ENCODE data around the gene BIRC2. TPM values are rescaled to one million over a fixed set of nuclear protein-coding genes. Genes with fewer than 3 reads are reported as not detected.
A peak's percentile ranks its signal among the peaks of the same experiment; 100 is the strongest.

The BIRC2 gene
- polyA plus RNA-seq, 2 of the 4 experiments (the other 2 are of a cell fraction): 24.2 to 60.4 TPM

DNA sequence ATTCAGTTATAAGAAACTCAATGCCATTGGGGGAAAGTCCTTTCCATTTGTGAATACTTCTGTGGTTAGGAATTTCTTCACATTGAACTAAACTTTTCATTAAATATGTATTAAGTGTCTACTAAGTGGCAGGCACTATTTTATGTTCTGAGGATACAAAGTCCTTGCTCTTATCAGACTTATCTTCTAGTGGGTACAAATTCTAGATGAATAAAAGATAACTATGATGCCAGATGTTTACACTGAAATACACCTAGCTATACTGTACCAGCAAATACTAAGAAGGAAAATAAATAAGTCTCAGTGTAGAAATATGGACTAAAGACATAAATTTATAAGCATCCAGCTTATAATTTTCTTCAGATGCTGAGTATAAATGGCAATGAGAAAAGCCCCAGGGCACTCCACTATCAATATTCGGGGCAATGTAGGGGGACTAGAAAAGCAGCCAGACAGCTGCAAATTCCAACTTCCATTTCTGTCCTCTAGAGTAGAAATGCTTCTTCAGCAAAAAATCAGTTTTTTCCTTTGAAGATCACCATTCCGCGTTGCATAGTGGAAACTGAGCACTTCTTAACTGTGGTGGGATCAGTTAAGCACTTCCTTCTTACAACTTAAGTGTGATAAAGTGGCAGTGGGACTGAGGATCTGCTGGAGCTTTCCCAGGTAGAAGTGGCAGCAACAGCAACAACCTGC lies 41.5 kb upstream of the BIRC2 start:
- Histone ChIP-seq H3K9me3 (peaks cover 7% of the 10 kb centered on the region; the same call in 1 of the 3 replicates), H3K4me1 (peaks cover 34% of the 10 kb centered on the region), H3K4me2 (peak overlapping the region; percentile 77), H3K4me3 (peak overlapping the region; percentile 6; the same call in 1 of the 3 replicates), H3K27ac (peak overlapping the region; percentile 77 to 85)
- ChIA-PET CTCF (interaction anchor here (0.7 to 1.8 kb wide), 8 partner anchors 10 to 308 kb away, joined by 3 to 15 read pairs (median 6); no protein-coding TSS in a partner anchor), POLR2A (no interaction called here)
- TF ChIP-seq, protein P1, sequence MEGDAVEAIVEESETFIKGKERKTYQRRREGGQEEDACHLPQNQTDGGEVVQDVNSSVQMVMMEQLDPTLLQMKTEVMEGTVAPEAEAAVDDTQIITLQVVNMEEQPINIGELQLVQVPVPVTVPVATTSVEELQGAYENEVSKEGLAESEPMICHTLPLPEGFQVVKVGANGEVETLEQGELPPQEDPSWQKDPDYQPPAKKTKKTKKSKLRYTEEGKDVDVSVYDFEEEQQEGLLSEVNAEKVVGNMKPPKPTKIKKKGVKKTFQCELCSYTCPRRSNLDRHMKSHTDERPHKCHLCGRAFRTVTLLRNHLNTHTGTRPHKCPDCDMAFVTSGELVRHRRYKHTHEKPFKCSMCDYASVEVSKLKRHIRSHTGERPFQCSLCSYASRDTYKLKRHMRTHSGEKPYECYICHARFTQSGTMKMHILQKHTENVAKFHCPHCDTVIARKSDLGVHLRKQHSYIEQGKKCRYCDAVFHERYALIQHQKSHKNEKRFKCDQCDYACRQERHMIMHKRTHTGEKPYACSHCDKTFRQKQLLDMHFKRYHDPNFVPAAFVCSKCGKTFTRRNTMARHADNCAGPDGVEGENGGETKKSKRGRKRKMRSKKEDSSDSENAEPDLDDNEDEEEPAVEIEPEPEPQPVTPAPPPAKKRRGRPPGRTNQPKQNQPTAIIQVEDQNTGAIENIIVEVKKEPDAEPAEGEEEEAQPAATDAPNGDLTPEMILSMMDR (IDR thresholded peaks at IDR 0.05): no peak
- peak; percentile 98 for TF ChIP-seq MAFK (IDR thresholded peaks at IDR 0.05; ENCODE audit: partially characterized antibody)
- TF ChIP-seq, protein P2, sequence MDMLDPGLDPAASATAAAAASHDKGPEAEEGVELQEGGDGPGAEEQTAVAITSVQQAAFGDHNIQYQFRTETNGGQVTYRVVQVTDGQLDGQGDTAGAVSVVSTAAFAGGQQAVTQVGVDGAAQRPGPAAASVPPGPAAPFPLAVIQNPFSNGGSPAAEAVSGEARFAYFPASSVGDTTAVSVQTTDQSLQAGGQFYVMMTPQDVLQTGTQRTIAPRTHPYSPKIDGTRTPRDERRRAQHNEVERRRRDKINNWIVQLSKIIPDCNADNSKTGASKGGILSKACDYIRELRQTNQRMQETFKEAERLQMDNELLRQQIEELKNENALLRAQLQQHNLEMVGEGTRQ (IDR thresholded peaks at IDR 0.05): no peak
- TF ChIP-seq RFX5 (IDR thresholded peaks at IDR 0.05): no peak
- FAIRE-seq (no peak), ATAC-seq (peak; percentile 22 to 49; a peak in 4 of 6 replicates), DNase-seq (ENCODE audit: low read depth in 1 of 2, low spot score in 1 of 2) (no peak)
- WGBS (ENCODE audit: missing lambda C conversion rate): 14% methylated on average over 3 of the region's 3 CpGs

DNA sequence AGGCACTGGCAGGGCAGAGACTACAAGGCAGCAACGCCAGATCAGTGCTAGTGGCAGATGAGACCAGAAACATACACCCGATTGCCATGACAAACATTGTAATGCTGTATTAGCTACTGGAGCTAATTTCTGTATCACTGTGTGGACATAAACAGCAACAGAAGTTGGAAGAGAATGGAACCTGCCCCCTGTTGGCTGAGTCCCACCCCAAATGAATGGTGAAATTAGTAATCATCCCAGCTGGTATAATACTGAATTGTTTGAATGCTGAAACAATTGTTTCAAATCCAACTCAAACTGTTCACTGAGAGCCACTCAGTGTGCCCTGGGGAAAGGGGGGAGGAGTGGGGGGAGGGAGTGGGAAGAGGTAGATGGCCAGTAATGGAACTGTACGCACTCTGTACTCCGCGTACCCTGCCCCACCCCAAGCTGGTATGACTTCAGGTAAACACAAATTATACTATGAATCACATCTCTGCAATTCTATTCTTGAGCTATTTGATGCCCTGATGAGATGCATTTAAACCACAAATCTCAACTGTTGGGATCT lies 40.9 kb upstream of the BIRC2 start:
- Histone ChIP-seq H3K4me1 (peaks cover 34% of the 10 kb centered on the region), H3K27ac (peak overlapping the region; percentile 77 to 85), H3K4me2 (peak overlapping the region; percentile 77), H3K9me3 (peaks cover 7% of the 10 kb centered on the region; the same call in 1 of the 3 replicates), H3K4me3 (peak overlapping the region; percentile 6; the same call in 2 of the 3 replicates)
- FAIRE-seq: no peak
- ChIA-PET CTCF (interaction anchor here (0.7 to 1.8 kb wide), 10 partner anchors 9 to 308 kb away, joined by 3 to 15 read pairs (median 5); no protein-coding TSS in a partner anchor), POLR2A (no interaction called here)
- peak; percentile 51 to 86 for DNase-seq (ENCODE audit: low read depth in 1 of 2, low spot score in 1 of 2)
- WGBS (ENCODE audit: missing lambda C conversion rate): 0% methylated on average over 5 of the region's 5 CpGs
- peak; percentile 92 to 93 for ATAC-seq
- TF ChIP-seq RNF2 (IDR thresholded peaks at IDR 0.05; ENCODE audit: borderline replicate concordance, low read depth) (no peak), KDM5A (IDR thresholded peaks at IDR 0.05) (no peak), ZSCAN20 (CRISPR knock-in tag; IDR thresholded peaks at IDR 0.05) (no peak), FOXS1 (CRISPR knock-in tag; IDR thresholded peaks at IDR 0.05) (no peak), EHMT2 (IDR thresholded peaks at IDR 0.05; ENCODE audit: low read depth) (no peak), EP300 (IDR thresholded peaks at IDR 0.05) (peak in 1 of 2 experiments; percentile 25; a peak in 1 of 5 replicates), GATA3 (IDR thresholded peaks at IDR 0.05; ENCODE audit: borderline replicate concordance) (peak; percentile 48; the same call in 1 of the 2 replicates), PHF8 (IDR thresholded peaks at IDR 0.05; ENCODE audit: borderline replicate concordance, low read depth) (no peak), JUNB (IDR thresholded peaks at IDR 0.05) (no peak), CEBPB (IDR thresholded peaks at IDR 0.05) (peak in 1 of 2 experiments; percentile 10; a peak in 1 of 4 replicates), RAD21 (conservative IDR thresholded peaks at IDR 0.05 in 1 of 2, IDR thresholded peaks at IDR 0.05 in 1 of 2) (peak in 1 of 2 experiments; percentile 14; a peak in 2 of 5 replicates), MAZ (IDR thresholded peaks at IDR 0.05; ENCODE audit: borderline replicate concordance, low read depth, low read length) (no peak), RARB (CRISPR knock-in tag; IDR thresholded peaks at IDR 0.05) (no peak), CHD4 (IDR thresholded peaks at IDR 0.05; ENCODE audit: borderline replicate concordance) (no peak), CBX8 (IDR thresholded peaks at IDR 0.05) (no peak), MAFK (IDR thresholded peaks at IDR 0.05; ENCODE audit: partially characterized antibody) (no peak), EHF (CRISPR knock-in tag; IDR thresholded peaks at IDR 0.05) (no peak), RCOR1 (IDR thresholded peaks at IDR 0.05; ENCODE audit: low read depth, low read length) (no peak), BHLHE40 (IDR thresholded peaks at IDR 0.05; ENCODE audit: low read depth, low read length) (no peak), ZFP36 (IDR thresholded peaks at IDR 0.05; ENCODE audit: borderline replicate concordance, partially characterized antibody) (no peak), TP53 (CRISPR knock-in tag; IDR thresholded peaks at IDR 0.05) (no peak)
- TF ChIP-seq, protein P3, sequence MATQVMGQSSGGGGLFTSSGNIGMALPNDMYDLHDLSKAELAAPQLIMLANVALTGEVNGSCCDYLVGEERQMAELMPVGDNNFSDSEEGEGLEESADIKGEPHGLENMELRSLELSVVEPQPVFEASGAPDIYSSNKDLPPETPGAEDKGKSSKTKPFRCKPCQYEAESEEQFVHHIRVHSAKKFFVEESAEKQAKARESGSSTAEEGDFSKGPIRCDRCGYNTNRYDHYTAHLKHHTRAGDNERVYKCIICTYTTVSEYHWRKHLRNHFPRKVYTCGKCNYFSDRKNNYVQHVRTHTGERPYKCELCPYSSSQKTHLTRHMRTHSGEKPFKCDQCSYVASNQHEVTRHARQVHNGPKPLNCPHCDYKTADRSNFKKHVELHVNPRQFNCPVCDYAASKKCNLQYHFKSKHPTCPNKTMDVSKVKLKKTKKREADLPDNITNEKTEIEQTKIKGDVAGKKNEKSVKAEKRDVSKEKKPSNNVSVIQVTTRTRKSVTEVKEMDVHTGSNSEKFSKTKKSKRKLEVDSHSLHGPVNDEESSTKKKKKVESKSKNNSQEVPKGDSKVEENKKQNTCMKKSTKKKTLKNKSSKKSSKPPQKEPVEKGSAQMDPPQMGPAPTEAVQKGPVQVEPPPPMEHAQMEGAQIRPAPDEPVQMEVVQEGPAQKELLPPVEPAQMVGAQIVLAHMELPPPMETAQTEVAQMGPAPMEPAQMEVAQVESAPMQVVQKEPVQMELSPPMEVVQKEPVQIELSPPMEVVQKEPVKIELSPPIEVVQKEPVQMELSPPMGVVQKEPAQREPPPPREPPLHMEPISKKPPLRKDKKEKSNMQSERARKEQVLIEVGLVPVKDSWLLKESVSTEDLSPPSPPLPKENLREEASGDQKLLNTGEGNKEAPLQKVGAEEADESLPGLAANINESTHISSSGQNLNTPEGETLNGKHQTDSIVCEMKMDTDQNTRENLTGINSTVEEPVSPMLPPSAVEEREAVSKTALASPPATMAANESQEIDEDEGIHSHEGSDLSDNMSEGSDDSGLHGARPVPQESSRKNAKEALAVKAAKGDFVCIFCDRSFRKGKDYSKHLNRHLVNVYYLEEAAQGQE (IDR thresholded peaks at IDR 0.05): no peak
- TF ChIP-seq, protein P4, sequence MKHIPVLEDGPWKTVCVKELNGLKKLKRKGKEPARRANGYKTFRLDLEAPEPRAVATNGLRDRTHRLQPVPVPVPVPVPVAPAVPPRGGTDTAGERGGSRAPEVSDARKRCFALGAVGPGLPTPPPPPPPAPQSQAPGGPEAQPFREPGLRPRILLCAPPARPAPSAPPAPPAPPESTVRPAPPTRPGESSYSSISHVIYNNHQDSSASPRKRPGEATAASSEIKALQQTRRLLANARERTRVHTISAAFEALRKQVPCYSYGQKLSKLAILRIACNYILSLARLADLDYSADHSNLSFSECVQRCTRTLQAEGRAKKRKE (CRISPR knock-in tag; IDR thresholded peaks at IDR 0.05; ENCODE audit: low read depth): no peak
- TF ChIP-seq, protein P5, sequence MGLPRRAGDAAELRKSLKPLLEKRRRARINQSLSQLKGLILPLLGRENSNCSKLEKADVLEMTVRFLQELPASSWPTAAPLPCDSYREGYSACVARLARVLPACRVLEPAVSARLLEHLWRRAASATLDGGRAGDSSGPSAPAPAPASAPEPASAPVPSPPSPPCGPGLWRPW (IDR thresholded peaks at IDR 0.05): no peak
- TF ChIP-seq, protein P2 (IDR thresholded peaks at IDR 0.05): no peak

Data from A549 (cell line).